Daoy (cell line): ENCODE measurements around the gene PNPLA2. TPM values are rescaled to one million over a fixed set of nuclear protein-coding genes. Genes with fewer than 3 reads are reported as not detected.

Experiments
- DNase-seq: peaks from one replicate; pipeline ENCODE4 v3.0.0-alpha.2; 2015; ENCODE audit warnings: low read depth
- total RNA-seq: library from RNA; depleted of rRNA; stranded (reverse); fragments of >200 nt; shearing (Covaris generic); gene quantifications from 2 replicates; pipeline ENCODE4 v1.2.3, GENCODE V29; 2014

PNPLA2 gene
- total RNA-seq, 1 experiment from 2014 or later: 10.9 TPM

DNA sequence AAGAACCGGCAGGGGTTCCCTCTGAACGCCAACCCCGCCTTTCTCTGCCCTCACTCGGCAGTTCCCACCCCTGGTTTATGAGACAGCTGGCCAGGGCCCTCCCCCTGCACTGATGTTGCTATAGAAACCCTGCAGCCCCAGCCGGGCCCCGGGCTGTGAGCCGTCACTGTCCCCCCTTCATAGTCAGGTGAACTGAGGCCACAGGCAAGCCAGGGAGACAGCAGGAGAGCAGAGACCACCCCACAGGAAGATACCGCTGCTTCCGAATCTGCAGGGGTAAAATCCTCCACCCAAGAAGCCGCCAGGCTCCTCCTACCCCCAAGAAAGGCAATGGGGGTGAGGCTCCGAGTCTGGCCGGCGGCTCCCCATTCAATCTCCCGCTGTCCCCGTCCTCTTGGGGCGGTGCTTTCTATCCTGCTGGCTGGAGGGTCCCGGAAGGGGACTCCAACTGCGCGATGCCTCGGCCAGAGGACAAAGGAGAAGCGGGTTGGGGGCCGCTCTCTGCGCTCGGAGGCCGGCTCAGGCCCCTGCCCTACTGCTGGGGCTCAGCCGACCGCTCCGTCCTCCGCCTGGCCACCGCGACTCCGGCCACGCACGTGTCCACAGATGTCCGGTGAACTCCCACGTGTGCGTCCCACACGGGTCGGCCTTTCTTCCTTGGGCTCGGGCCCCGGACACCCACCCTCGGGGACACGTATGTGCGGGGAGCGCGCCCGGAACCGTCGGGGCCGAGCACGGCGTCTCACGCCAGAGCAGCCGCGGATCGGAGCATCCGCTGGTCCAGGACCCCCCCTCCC is 21.2 kb upstream of the PNPLA2 start:
- DNase-seq: peak; percentile 82

DNA sequence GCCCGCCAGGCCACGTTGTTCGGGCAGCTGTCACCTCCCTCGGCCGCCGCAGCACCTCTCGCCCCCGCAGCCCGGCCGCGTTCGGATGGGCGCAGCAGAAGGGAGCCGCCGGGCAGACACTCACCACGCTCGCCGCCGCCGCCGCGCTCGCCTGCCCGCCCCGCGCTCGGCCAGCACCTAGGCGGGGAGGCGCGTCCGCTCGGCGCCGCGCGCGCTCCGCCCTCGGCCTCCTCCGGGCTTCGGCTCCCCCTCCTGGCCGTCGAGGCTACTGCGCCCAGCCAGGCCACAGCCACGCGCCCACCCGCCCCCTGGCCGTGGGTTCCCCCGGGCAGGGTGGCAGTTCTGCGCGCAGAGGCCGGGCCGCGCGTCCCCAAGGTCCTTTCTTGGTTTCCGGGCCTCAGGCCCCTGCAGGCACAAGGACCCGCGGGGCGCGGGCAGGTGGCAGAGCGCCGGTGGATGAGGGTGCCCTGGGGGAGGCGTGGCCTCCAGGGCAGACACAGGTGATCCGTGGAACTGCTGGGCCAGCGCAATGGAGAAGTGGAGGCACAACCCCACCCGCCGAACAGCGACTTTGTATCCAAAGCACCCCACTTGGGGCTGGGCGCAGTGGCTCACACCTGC is 20.5 kb upstream of the PNPLA2 start, which contains the start of gene SLC25A22:
TSS of gene SLC25A22 (minus strand) at position 189 of the 621 bp plus-strand sequence. CDS start 3,275 bp downstream, outside the sequence.
- DNase-seq: peak; percentile 90

DNA sequence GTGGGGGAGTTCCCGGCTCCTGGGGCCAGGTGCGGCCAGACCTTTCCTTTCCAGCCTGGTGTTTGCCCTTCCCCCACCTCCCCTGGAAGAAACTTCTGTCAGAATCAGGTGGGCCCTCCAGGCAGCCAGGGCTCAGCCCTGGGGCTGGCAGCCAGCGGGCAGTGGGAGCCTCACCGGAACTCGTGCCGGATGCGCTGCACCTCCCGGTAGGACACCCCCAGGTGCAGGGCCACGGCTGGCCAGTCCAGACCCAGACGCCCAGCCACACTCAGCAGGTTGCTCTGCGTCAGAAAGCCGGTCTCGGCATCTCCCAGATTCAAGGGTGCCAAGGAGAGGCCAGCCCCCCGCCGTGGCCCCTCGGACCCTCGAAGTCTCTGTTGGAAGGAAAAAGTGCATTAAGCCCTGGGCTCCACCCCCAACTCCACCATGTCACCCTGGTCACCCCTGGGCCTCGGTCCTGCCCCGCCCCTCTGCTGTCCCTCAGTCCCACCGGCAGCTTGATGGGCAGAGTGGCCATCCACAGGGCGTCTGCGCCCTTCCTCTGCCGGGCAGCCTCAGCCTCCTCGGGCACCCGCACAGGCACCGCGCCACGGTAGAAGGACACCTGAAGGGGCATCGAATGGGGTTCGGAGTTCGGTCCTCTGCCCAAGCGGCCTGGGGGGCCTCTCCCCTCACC is 18.9 kb upstream of the PNPLA2 start:
- no peak for DNase-seq

DNA sequence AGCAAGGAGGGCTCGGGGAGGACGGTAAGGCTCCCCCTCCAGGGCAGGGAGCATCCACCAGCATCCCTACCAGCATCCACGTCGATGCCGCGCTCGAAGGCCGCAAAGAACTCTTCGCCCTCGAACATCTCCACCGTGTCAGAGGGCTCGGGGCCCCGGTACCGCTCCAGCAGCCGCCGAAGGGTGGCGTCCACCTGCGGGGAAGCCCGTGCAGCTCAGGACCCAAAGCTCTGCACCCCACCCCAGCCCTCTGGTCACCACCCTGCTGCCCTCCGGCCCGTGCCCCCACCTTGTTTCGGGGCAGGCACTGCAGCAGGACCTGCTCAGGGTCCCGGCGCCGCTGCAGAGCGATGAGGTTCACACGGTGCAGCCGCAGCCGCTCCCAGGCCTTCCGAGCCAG is 18.2 kb upstream of the PNPLA2 start:
- no peak for DNase-seq

DNA sequence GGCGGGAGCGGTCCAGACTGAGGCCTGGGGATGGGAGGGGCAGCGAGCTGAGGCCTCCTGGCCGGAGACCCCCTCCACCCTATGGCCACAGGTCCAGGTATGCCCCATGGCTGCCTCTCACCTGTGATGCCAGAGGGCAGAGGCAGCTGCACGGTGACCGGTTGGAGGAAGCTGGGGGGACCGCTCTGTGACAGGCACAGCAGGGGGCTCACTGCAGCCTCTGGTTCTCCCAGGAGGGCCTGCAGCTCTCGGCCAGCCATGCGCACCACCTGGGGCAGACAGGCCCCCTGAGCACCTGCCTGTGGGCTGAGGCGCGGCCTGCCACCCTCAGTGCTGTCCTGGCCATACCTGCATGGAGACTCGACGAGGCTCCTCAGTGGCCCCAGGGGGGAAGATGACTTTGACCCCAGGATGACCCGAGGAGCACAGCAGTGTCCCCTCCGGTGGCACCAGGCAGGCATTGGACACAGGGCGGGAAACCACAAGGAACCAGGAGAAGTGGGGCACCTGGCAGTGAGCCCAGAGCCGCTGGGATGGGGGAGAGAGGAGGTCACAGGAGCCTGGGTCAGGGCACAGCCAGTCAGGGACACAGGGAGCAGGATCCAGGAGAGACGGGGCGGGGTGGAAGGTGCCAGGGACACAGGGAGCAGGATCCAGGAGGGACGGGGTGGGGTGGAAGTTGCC is 17.5 kb upstream of the PNPLA2 start:
- no peak for DNase-seq

DNA sequence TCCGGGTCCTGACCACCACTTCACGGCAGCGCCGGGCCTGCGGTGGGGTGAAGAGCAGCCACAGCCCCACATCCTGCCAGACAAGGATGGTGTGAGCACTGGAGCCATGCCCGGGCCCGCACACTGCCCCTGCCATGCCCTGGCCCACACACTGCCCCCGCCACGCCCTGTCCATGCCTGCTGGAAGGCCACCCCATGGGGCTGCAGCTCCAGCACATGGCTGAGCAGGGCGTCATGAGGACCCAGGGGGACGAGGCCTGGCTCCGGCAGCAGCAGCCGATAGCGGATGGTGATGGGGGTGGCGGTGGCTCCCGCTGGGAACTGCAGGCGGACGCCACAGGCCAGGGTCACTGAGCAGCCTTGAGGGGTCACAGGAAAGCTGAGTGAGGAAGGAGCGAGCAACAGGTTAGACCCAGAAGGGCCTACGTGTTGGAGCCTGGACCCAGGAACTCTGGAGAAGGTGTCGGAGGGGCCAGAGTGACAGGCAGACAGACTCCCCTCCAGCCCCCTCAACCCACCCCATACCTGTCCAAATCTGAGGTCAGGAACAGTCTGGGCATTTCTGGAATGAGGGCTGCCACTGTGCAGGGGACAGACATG is 16.6 kb upstream of the PNPLA2 start:
- no peak for DNase-seq

DNA sequence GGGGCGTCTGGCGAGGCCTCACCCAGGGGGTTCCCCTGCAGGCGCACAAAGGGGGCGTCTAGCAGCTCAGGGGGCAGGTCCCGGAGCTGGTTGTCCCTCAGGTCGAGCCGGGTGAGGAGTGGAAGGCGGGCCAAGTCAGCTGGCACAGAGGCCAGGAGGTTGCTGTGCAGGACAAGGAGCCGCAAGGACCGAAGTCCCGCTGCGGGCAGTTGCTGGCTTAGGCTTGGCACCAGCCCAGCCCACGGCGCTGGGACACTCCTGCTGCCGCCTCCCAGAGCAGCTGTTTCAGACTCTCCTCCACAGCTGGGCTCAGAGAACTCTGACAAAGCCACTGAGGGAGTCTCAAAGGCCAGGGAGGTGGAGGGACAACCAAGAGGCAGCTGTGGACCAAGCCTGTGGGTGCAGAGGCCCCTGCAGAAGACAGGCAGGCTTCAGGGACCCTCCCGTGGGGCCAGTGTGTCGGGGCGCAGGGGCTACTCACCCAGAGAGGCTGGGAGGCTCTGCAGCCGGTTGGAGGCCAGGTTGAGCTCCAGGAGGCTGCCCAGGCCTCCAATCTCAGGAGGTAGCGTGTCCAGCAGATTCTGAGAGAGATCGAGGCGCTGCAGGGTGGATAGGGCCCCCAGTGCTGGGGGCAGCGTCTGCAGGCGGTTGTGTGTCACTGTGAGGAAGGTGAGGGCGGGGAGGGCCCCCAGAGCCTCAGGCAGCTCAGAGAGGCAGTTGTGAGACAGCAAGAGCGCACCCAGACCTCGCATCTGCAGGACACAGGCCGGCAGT is 15.8 kb upstream of the PNPLA2 start:
- no peak for DNase-seq

DNA sequence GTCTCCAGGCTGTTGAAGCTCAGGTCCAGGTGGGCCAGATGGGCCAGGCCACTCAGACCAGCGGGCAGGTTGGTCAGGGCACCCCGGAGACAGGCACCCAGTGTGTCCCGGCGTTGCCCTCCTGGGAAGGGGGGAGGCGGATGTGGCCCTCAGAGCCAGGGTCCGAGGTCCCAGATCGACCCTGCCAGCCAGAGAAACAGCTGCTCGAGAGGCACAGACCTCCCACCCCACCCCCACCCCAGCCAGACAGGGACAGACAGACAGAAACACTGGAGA is 15.3 kb upstream of the PNPLA2 start:
- no peak for DNase-seq

DNA sequence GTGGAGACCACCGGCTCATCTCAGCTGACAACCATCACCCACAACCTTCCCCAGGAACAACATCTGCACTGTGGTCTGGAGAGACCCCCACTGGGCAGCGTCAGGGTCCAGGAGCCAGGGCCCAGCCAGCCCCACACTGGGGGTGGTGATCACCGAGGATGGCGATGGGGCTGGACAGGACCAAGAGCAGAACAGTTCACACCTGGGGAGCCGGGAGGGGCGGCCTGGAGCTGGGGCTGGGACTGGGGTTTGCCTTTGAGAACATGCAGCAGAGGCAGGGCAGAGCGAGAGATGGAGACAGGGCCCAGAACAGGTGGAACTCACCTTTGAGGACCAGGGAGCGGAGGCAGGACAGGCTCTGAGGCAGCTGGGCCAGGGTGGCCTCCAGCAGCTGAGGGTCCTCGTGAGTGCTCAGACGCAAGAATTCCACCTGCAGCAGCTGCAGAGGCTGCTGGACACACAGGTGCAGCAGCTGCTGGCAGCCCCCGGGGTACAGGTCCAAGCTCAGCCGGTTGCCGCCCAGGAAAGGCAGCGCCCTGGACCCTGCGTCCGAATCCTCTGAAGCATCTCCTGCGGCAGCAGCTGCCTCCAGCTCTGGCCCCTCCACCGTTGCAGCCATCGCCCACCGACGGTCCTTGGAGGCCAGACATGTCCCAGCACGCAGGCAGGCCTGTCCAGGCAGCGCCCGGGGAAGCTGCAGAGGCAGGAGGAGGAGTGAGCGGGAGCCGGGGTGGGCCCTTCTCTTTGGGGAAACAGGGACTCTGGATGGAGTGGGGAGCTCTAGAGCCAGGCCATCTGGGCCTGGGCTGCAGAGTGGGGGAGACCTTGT is 14.7 kb upstream of the PNPLA2 start:
- no peak for DNase-seq

DNA sequence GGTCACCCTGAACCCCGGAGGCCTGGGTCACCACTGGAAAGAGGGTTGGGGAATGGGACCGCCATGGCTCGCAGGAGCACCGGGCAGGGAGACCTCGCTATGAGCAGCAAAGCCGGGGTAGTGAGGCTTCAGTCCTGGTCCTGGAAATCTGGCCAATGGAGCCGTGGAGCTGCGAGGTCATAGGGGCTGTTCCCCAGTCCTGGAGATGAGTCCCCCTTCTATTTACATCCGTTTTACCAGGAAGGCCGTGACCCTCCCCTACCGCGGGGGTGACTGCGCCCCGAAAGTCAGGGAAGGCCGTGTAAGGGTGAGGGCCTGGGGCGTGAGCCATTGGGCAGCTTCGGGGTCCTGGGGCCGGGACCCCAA is 14.1 kb upstream of the PNPLA2 start:
- DNase-seq: no peak

DNA sequence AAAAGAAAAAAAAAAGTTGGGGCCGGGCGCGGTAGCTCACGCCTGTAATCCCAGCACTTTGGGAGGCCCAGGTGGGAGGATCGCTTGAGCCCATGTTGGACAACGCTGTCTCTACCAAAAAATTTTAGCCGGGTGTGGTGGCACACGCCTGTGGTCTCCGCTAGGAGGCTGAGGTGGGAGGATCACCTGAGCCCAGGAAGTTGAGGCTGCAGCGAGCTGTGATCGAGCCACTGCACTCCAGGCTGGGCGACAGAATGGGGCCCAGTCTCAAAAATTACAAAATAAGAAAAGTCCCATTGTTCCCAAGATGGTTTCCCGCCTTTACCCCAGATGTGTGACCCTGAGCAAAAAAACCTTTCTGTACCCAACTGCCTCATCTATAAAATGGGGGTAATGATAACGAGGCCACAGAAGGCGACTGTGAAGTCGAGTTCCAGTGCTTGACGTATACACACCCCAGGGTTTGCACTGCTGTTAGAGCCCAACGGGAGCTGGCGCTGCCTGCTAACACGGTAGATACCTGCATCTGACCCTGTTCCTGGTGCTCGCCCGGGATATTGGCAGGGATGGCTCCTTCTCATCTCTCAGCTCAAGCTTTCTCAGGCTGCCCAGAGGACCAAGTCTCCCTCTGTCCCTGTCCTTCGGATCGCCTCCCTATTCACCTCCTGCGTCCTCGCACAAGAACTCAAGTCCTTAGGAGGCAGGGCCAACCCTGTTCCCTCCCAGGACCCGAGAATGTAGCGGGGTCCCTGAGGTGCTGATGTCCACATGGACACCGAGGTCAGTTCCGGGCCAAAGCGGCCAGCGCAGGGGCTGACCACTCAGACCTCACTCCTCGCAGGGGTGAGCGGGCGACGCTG is 10.1 kb upstream of the PNPLA2 start:
- peak; percentile 30 for DNase-seq

DNA sequence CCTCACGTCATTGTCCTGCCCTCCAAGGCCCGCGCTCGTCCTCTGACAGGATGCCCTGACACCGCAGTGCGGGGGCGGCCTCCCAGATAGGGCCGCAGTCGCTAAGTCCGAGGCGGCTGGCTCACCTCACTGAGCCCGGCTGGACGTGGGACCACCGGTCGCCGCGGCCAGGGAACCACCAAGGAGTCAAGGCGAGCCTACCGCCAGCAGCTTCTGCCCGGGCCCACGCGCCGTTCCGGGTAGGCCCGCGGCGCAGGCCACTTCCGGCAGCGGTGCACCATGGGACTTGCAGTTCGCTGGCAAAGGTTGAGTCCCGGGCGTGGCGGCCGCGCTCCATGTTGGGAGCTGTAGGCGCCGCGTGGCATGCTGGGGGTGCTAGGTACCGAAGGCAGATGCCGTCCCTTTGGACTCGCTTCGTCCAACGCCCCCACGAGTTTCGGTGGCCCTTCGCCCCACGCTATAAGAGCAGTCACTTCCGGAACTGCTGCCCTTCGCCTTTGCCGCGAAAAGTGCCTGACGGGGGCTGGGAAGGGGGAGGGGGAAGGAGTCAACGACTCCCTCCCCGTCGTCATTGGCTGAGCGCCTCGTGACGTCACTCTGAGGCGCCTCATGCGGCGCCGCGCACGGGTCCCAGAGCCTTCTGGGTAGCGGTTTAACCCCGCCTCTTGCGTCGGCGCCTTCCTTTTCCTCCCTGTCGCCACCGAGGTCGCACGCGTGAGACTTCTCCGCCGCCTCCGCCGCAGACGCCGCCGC is 9.3 kb upstream of the PNPLA2 start, which contains the start of gene RPLP2:
TSS of gene RPLP2 (plus strand) at position 681 of the 753 bp plus-strand sequence. CDS start 268 bp downstream, outside the sequence.
- peak; percentile 98 for DNase-seq

DNA sequence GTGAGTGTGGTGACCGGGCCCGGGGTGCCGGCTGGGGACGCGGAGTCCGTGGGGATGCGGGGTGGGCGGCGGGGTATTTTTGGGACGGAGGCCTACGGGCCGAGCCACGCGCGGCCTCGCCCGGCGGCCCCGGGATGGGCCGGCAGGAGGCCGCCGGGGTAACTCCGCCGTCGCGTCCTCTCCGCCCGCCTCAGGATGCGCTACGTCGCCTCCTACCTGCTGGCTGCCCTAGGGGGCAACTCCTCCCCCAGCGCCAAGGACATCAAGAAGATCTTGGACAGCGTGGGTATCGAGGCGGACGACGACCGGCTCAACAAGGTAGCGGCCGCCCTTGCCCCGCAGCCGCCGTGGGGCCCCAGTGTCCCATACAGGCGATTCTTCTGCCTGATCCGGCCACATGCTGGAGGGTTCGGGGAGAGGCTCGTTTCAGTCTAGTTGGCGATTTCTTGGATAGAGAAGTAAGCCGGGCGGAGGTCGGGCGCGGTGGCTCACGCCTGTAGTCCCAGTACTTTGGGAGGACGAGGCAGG is 8.6 kb upstream of the PNPLA2 start:
- DNase-seq: no peak

DNA sequence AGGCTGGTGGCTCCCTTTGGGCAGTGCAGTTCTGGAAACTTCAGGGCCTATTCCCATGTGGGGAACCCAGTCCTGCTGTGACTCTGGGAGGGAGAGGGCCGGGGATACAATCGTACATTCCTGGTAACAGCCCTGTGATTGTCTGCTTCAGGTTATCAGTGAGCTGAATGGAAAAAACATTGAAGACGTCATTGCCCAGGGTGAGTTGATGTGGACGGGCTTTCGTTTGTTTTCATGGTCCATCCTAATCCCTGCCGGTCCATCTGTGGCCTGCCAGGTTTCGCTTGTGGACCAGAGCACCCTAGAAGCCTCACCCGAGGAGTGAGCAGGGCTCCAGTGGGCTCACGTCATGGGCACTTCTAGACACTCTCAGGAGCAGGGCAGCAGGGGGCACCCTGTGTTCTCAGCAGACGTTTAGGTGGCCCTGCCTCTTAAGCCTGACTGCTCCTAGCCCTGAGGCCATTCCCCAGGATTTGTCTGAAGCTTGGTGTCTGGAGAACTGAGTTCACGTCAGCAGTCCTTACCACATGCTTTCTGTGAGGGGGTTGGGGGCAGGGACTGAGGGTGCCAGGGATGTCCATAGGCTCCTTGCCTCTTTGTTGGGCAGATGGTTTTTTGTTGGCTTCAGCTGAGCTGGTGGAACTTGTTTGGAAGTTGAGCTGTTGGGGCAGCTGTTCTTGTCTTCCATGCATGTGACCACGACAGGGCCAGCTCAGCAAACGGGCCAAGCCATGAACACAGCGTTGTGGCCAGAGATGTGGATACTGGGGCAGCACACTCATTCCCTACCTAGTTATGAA is 7.1 kb upstream of the PNPLA2 start:
- DNase-seq: no peak

DNA sequence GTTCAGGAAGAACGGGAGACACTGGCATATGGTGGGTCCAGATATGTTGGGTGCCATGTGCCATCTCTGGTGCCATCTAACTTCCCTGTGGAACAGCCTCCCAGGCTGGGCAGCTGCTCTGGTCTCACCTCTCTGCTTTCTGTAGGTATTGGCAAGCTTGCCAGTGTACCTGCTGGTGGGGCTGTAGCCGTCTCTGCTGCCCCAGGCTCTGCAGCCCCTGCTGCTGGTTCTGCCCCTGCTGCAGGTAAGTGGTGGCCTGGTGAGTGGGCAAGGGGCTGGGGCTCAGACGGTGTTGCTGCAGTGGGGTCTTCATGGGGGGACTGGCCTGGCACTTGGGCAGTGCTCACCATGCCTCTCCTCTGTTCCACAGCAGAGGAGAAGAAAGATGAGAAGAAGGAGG is 6.3 kb upstream of the PNPLA2 start:
- no peak for DNase-seq

DNA sequence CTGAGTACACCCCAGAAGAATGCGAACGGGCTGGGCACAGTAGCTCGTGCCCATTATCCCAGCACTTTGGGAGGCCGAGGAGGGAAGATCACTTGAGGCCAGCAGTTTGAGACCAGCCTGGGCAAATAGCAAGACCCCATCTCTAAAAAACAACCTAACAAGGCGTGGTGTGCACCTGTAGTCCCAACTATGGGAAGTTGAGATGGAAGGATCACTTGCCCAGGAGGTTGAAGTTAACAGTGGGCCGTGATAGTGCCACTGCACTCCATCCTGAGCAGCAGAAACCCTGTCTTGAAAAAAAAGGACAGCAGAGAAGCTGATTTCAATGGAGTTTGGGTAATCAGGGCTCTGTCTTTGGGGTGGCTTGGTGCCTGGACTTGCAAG is 5.7 kb upstream of the PNPLA2 start:
- DNase-seq: no peak

DNA sequence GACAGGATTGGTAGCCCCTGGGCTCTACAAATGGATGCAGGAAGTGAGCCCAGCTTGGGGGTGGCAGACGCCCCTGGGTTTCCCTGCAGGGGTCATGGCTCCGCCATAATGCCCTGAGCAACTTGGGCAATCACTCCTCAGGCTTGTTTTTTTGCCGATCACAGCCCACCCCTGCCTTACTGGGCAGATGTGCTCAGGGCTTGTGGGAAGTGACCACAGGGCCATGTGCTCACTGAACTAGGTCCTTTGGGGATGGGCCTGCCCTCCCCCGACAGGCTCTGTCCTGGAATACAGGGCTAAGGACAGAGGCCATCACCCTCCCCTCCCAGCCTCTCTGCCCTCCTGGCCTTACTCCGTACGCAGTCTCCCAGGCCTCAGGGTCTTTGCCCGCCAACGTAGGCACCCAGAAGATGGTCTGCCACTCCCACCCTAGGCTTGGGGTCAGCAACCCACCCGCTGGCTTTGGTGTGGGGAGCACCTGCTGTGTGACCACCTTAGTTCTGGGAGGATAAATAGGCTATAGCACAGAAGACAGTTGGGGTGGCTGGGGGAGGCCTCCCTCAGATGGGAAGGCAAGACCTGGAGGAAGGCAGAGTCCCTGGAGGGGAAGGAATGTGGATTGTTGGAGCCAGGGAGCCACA is 5.1 kb upstream of the PNPLA2 start:
- no peak for DNase-seq
